Stimulated activated CD8-positive, alpha-beta memory T cell treated with anti-CD3 and anti-CD28 coated beads, Interleukin-12 subunit alpha, Interleukin-12 subunit beta, amount 100 ng/mL, for 4 hours (primary cell): Measurements from ENCODE around the gene FAM174C.

Source experiments
- DNase-seq: peaks from one replicate; pipeline ENCODE4 v3.0.0-alpha.2; 2020; ENCODE audit warnings: low read depth

FAM174C gene

GRCh38 chr19:1275260-1275975, at the start of gene FAM174C:
TSS of gene FAM174C (plus strand) at chr19:1275530. CDS start at chr19:1275550, 20 bp downstream.
- DNase-seq = peak; percentile 96

- DNase-seq = no peak
Observed at GRCh38 chr19:1226227-1226518, 49.2 kb upstream of the FAM174C start.

GRCh38 chr19:1226522-1227303, 48.6 kb upstream of the FAM174C start:
- DNase-seq = no peak

GRCh38 chr19:1227304-1228054, 47.9 kb upstream of the FAM174C start:
- DNase-seq = no peak

GRCh38 chr19:1228161-1228957, 47.0 kb upstream of the FAM174C start:
- DNase-seq = no peak

GRCh38 chr19:1229056-1229923, 46.0 kb upstream of the FAM174C start:
- DNase-seq = no peak

- DNase-seq = no peak
Observed at GRCh38 chr19:1229924-1230782, 45.2 kb upstream of the FAM174C start.

GRCh38 chr19:1230783-1231489, 44.4 kb upstream of the FAM174C start:
- DNase-seq = no peak

- no peak for DNase-seq
Observed at GRCh38 chr19:1231729-1232637, 43.3 kb upstream of the FAM174C start.

- no peak for DNase-seq
Observed at GRCh38 chr19:1232652-1233072, 42.7 kb upstream of the FAM174C start.

- DNase-seq = no peak
Observed at GRCh38 chr19:1233115-1233667, 42.1 kb upstream of the FAM174C start.

GRCh38 chr19:1234051-1234954, 41.0 kb upstream of the FAM174C start:
- no peak for DNase-seq

- DNase-seq = no peak
Observed at GRCh38 chr19:1234955-1235380, 40.4 kb upstream of the FAM174C start.

- no peak for DNase-seq
Observed at GRCh38 chr19:1235625-1236538, 39.4 kb upstream of the FAM174C start.

GRCh38 chr19:1236576-1236975, 38.8 kb upstream of the FAM174C start:
- no peak for DNase-seq
